ENCODE data around the gene DCLRE1C.
"Not testable (repeated sequence)": the region's sequence is repeated elsewhere in the genome, so short reads cannot be mapped to it uniquely, and the experiment has no call there.

The DCLRE1C gene

DNA sequence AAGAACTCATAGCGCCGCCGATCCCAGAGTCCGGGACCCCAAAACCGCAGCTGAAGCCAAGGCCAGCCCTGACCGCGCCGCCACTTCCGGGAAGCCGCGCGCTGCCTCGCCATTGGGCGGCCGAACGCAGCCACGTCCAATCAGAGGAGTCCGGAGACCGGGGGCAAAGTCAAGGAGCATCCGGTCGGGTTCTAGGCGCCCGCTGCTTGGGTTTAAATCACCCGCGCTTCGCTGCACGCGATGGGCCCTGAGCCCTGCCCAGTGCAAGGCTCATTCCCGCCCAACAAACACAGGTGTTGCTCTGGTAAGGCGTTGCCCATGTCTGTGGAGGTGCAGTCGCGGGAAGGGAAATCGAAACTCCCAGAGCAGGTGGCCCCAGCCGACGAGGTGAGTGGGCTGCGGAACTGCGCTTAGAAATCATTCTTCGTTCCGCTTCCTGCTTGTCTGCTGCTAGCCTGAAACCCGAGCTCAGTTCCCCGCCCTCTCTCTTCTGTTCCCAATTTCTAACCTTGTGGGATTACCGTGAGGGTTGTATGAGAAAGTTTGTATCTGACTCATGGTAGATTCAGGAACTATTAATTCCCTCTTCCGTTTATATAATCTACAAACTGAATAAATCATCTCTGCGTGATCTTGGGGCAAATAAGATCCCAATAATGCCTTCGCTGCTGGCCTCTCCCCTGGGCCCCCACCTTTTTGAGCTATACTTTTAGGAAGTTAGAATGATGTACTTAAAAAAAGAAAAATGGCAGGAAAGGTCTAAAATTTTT, at the start of gene DCLRE1C:
TSS of gene DCLRE1C (minus strand) at position 96 of the 770 bp plus-strand sequence. CDS start at position 10, 86 bp downstream.
- FAIRE-seq: no peak

GRCh38 chr10:14995964-14996565, 42.2 kb upstream of the DCLRE1C start:
- FAIRE-seq: no peak

DNA sequence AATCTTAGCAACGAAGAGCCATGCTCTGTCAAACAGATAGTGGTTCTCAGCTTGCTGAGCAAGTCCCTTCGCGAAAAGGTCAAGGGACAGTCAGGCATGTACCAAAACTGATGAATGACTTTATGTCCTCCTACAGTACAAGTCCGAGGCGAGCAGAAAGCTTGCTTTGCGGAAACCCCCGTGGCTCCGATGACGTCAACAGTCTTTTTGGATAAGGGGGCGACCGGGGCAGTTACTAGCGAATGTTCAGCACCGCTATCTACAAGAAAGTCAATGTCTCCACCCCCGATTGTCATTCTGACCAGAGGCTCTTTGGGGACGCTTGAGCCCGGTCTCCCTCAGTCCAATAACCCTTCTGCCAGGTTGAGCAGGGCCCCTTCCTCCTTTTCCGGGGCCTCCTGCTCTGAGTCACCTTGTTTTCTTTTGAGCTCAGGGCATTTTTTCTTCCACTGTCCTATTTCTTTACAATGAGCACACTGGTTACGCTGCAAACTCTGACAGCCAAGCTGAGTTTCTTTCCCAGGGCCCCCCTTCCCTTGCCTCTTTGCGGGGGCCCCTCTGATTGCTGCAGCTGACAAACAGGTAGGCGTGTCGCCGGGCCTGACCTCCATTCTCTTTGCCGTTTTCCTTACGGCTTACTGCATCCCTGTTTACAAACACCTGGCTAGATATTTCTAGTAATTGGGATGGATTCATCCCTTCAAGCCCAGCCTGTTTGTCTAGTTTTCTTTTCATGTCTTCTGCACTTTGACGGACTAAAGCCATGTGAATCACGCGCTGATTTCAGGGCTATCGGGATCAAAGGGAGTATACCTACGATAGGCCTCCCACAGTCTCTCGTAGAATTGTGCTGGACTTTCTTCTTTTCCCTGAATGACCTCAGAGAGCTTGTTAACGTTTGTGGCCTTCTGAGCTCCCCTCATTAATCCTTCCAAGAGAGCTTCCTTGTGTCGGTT, 39.9 kb upstream of the DCLRE1C start:
- not testable (repeated sequence) for FAIRE-seq

- not testable (repeated sequence) for FAIRE-seq
Observed at GRCh38 chr10:14992336-14992735, 38.4 kb upstream of the DCLRE1C start.

- not testable (repeated sequence) for FAIRE-seq
Observed at GRCh38 chr10:14991035-14991749, 37.3 kb upstream of the DCLRE1C start.

- not testable (repeated sequence) for FAIRE-seq
Observed at GRCh38 chr10:14989552-14989951, 35.7 kb upstream of the DCLRE1C start.

GRCh38 chr10:14982744-14983143, 28.8 kb upstream of the DCLRE1C start:
- peak; percentile 55 for FAIRE-seq

GRCh38 chr10:14975672-14976273, 21.9 kb upstream of the DCLRE1C start:
- FAIRE-seq: no peak

DNA sequence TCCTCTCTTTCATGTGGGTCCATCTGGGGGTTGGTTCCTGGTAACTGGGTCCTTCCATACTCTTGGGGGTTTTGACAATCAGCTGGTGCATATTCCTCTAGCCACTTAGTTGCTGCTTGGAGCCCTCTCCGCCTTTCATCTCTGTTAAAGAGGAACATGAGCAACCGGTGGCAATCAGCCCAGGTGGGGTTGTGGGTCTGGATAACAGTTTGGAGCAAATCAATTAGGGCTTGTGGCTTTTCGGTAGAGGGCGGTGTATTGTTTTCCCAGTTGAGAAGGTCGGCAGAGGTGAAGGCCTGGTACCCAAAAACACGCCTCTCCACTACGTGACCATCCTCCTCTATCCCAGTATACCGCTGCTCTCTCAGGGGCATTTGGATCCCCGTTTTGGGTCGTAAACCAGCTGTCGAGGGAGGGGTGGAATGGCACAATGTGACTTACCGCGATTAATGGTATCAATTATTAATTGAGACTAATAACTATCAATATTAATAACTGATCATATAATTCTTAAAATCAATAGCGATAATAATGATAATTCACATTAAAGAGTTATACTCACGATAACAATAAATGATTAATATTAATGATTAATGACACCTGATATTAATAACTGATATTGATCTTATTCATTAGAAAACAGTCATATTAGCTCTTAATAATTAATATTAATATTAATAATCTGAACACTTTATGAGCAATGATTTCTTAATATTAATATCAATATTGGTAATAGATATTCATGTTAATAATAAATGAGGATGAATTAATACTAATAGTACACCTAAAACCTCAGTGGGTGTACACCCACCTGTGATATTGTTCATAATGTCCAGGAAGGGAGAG, 20.5 kb upstream of the DCLRE1C start:
- not testable (repeated sequence) for FAIRE-seq

DNA sequence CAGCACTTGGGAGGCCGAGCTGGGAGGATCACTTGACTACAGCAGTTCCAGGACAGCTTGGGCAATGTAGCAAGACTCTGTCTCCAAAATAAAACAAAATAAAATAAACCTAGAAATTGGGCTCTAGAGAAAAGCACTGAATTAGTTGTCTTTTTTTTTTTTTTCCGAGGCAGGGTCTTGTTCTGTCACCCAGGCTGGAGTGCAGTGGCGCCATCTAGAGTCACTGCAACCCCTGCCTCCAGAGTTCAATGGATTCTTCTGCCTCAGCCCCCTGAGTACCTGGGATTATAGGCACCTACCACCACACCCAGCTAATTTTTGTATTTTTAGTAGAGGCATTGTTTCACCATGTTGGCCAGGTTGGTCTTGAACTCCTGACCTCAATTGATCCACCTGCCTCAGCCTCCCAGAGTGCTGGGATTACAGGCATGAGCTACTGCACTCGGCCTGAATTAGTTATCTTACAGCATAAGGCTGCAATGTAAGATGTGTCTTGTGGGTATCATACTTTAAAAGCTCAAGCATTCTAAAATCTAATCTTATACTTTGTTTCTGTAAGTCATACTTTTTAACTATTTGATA, 18.1 kb upstream of the DCLRE1C start:
- no peak for FAIRE-seq

DNA sequence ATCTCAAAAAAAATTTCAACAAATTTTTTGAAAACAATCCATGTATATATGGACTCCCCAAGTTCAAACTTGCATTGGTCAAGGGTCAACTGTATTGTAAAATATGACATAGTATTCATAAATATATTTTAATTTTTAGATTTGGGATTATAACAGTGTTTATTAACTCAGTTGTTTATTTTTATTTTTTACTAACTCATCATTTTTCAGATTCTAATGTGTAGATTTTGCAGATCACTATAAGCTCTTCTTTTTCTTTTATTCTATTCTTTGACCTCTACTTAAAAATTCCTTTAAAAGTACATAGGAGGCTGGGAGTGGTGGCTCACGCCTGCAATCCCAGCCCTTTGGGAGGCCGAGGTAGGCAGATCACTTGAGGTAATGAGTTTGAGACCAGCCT, 14.0 kb upstream of the DCLRE1C start:
- FAIRE-seq: peak; percentile 18

GRCh38 chr10:14959221-14960057, 5.5 kb upstream of the DCLRE1C start, which contains the start of gene MEIG1:
Gene MEIG1, plus strand, starts transcription at chr10:14959388. Its CDS starts 7,081 bp downstream, at chr10:14966469.
- no peak for FAIRE-seq

- no peak for FAIRE-seq
Observed at GRCh38 chr10:14958872-14959220, 5.0 kb upstream of the DCLRE1C start.

DNA sequence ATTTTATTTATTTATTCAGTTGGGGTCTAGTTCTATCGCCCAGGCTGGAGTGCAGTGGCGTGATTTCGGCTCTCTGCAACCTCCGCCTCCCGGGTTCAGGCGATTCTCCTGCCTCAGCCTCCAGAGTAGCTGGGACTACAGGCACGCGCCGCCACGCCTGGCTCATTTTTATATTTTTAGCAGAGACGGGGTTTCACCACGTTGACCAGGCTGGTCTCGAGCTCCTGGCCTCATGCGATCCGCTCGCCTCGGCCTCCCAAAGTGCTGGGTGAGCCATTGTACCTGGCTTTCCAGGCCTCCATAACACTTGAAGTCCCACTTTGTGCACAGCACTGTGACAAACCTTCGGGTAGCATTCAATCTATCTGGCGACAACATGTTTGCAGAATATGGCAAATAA, 1.0 kb upstream of the DCLRE1C start:
- no peak for FAIRE-seq

DNA sequence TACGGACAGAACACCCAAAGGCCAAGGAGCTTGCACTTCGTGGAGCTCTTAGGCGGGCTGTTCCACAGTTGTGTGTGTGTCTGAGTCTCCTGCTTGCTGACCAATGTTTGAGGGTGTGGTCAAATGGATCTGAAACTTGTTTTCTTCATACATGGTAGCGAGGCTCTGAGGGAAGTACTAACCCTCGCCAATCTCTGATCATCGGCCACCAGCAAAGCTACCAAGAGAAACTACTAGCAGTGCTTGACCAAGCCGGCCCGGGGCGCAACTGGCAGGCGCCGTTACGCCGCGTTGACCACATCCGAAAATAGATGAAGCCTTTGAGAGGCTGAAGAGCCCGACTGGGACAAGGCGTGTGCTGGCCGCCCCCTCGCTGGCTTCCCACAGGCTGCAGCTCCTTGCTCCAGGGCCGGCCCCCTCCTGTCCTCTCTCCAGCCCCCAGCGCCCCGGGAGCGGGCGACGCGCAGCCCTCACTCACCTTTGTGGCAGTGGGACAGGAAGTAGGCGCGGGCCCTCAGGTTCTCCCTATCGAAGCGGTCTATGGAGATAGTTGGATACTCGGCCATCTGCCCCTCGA, 384 bp downstream of the DCLRE1C start:
- FAIRE-seq: no peak

DNA sequence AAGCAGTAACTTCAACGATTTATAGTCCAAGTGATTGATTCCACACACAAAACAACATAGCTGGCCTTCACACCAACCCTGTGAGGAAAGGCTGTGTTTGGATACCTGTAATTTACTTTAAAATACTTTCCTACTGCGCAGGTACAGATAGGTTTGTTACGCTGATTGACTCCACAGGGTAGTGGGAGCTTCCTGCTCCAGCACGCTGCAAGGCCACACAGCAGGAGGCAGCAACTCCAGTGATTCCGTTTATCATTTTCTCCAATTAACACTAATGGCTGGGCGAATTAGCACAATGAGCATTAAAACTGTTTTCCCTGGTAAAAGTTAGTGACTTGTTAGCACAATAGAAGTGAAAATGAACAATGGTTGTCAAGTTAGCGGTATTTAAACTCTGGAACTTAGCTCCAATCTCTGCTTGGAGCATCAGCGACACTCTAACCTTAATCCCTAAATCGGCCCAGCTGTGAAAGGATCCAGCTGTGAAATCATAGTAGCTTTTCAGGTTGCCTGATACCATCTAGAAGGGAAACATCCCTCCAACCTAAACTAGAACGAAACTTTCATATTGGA, 959 bp downstream of the DCLRE1C start:
- no peak for FAIRE-seq

- FAIRE-seq: no peak
Observed at GRCh38 chr10:14949291-14949690, 4.6 kb downstream of the DCLRE1C start.

- FAIRE-seq: no peak
Observed at GRCh38 chr10:14947268-14947667, 6.6 kb downstream of the DCLRE1C start.

GRCh38 chr10:14945108-14945507, 8.8 kb downstream of the DCLRE1C start:
- no peak for FAIRE-seq
